Right lung (tissue), 5 donors: Measurements from ENCODE around the gene NUP133. TPM values are rescaled to one million over a fixed set of nuclear protein-coding genes. Genes with fewer than 3 reads are reported as not detected.
"Not testable (repeated sequence)": the region's sequence is repeated elsewhere in the genome, so short reads cannot be mapped to it uniquely, and the experiment has no call there.

Experiments
- DNase-seq, 2 donors: peaks; one replicate each; pipeline ENCODE4 v3.0.0-alpha.2; 2013
- polyA plus RNA-seq, 5 donors: library from polyadenylated mRNA; unstranded; fragments of 120-200 nt; gene quantifications; one replicate each; pipeline versions ENCODE4 v1.2.1 to v1.2.3, GENCODE V29; 2013; ENCODE audit warnings: inconsistent platforms in 1 of 5, low replicate concordance in 1 of 5; ENCODE audit not compliant: insufficient read length in 5 of 5, insufficient read depth in 1 of 5

The NUP133 gene
- polyA plus RNA-seq, 5 donors: 37.6 to 52.5 (median 43.1) TPM

DNA sequence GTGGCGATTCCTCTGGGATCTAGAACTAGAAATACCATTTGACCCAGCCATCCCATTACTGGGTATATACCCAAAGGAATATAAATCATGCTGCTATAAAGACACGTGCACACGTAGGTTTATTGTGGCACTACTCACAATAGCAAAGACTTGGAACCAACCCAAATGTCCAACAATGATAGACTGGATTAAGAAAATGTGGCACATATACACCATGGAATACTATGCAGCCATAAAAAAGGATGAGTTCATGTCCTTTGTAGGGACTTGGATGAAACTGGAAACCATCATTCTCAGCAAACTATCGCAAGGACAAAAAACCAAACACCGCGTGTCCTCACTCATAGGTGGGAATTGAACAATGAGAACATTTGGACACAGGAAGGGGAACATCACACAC is 3.5 kb upstream of the NUP133 start:
- DNase-seq: not testable (repeated sequence)

DNA sequence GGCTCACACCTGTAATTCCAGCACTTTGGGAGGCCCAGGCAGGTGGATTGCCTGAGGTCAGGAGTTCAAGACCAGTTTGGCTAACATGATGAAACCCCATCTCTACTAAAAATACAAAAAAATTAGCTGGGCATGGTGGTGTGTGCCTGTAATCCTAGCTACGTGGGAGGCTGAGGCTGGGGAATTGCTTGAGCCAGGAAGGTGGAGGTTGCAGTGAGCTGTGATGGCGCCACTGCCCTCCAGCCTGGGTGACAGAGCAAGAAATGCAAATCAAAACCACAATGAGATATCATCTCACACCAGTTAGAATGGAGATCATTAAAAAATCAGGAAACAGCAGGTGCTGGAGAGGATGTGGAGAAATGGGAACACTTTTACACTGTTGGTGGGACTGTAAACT is 3.1 kb upstream of the NUP133 start:
- not testable (repeated sequence) for DNase-seq

DNA sequence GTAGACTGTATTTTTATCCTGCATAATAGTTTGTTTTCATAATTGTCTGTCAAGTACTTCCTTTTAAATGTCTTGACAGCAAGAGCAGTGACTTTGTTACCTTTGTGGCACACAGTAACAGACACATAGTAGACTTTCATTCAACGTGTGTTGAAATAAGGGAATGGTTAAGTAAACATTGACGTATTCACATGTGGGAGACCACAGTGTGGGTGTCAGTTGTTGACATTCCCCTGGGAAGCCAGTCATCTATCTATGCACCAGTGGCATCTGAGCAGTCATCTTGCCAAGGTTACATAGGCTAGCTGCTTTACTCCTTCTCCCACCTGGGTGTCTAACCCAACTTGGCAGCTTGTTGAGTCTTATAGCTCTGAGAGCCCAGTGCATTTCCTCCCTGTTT is 1.4 kb upstream of the NUP133 start:
- no peak for DNase-seq

DNA sequence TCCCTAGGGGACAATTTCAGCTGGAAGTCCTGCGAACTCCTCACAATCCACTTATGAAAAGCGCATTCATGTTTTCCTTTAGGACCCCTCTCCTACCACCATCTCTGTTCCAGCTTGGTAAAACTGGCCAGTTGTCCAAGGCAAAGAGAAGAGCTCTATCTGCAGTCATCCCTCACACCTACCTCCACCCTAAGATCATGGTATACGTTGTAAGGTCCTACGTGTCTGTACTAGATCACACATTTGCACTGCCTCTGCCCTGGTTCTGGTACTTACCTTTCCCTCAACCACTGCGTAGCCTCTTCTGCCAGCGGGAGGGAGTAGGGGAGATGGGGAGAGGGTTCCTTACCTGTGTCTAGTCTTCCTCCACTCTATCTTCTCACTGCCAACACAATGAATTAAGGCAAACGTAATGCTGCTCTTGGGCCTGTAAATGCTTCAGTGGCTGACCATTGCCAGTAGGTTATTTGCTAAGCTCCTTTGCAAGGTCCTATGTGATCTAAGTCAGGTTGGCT is 739 bp upstream of the NUP133 start:
- DNase-seq: no peak

DNA sequence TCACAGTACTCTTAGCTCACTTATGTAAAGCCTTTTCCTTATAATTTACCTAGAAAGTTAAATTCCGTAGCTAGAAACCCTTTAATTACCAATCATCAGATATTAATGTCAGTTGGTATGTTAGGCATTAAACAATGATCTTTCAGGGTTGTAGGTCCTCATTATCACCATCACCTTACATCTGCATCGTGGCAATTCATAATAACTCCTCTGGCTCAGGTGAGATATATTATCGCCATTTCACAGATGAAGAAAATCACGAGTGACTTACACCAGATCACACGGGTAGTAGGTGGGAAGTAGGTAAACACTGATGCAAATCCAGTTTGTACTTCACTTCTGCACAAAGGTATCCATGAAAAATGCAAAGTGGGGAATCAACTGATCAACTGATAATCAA is 639 bp downstream of the NUP133 start:
- DNase-seq: no peak

DNA sequence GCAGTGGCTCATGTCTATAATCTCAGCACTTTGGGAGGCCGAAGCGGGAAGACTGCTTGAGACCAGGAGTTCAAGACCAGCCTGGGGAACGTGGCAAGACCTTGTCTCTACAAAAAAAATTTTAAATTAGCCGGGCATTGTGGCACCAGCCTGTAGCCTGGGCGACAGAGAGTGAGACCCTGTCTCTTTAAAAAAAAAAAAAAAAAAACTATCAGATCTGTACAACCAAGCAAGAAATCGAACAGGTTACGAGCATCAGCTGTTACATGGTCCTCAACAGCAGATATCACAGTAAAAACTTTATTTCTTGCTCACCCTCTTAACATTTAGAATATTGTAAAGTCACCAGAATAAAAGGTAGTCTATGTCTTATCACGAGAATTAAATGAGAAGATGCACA is 1.5 kb downstream of the NUP133 start:
- no peak for DNase-seq

DNA sequence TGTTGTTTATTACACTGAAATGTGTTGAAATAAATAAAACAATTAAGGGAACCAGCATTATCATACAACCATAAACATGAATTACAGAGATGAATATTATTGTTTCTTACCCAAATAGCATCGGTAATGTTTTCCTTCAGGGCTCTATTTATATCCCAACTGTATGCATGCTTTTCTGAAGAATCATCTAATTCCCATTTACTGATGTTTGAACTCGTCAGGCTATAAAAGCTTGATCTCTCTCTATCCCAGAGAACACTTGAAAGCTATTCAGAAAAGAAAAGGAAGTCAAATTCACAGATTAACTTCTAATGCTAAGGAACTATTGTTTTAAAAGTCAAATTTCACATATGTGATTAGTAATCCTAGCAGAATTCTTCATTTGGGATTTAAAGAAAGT is 12.4 kb downstream of the NUP133 start:
- DNase-seq: no peak

DNA sequence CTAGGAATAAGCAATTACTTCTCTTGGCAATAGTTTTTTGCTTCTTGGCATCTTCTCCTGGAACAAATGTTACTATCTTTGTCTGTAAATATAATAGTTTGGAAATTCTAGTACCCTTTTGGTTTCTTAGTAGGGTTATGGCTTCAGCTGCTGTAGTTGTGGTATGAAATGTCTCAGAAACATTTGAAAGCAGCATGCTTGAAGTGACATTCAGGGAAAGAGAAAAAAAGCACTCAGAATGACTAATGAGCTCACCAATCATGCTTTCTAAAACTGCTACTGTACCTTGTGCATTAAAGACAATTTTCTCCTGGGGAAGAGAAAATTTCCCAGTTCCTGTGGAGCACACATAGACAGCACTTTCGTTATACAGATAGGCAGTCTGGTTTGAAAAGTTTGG is 21.0 kb downstream of the NUP133 start:
- DNase-seq: no peak

DNA sequence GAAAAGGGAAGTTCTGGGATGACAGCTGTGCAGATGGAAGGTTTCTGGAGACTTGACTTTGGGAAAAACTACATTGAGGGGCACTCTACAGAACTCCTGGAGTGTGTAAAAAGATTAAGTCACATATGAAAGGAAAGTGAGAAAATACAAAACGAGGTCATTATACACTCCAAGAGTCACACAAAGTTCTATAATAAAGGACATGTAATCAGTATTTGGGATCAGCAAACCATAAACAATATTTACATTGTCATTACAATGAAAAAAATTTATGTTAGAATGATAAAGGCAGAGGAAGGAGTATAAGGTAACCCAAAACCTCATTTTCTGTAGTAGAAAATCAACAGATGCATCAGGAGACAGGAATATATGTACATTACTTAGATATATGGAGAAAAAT is 22.8 kb downstream of the NUP133 start:
- DNase-seq: no peak

DNA sequence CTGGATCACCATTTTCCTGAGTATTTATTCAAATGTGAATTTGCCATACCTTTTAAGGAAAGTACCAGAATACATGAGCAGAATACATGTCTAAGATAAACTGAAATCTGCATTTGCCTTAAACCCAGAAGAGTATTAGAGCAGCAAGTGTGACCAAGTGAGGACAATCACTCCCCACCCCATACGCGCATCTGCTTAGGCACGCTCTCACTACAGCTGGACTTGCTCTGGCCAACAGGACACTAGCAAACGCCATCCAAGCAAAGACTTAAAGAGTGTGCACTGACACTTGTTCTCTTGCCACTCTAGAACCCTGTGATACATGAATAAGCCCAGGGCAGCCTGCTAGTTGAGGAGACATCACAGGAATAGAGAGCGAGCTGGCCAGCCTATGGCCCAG is 25.6 kb downstream of the NUP133 start:
- no peak for DNase-seq

DNA sequence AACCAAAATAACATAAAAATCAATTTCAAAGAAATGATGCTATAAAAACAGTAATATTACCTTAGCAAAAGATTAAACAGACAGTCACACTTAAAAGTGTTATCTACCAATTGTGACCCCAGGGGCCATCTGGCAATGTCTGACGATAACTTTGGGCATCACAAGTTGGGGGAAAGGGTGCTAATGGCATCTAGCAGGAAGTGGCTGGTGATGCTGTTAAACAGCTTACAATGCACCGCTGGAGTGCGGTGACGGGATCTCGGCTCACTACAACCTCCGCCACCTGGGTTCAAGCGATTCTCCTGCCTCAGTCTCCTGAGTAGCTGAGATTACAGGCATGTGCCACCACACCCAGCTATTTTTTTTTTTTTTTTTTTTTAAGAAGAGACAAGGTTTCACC is 27.6 kb downstream of the NUP133 start:
- DNase-seq: no peak

DNA sequence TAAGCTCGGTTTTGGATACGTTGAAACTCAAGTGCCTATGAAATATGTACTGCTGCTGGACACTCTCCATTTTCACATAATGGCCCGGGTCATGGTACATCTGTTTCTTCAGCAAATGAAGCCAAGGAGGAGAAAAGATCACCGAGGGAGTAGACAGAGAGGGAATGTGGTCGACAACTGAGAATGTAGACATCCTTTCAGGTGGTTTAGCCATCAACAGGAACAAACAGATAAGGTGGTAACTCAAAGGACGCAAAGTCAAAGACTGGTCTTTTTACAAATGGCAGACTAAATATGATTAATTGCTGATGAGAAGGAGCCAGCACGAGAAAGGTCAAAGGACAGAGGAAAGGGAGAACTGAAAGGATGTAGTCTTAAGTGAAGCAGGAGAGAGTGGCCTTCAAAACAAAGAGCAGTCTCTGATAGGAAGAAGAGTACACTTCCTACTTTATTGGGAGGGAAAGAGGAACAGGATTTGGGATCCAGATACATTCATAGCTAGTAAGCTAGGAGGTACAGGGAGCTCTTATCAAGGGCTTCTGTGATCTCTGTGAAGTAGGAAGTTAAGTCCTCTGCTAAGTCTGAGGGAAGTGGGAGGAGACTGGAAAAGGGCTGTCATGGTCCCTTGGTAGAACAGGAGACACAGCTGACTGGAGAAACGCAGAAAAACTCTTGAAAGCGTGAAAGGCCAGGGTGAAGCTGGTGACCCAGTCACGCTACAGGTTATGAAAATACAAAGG is 28.3 kb downstream of the NUP133 start:
- DNase-seq: no peak

DNA sequence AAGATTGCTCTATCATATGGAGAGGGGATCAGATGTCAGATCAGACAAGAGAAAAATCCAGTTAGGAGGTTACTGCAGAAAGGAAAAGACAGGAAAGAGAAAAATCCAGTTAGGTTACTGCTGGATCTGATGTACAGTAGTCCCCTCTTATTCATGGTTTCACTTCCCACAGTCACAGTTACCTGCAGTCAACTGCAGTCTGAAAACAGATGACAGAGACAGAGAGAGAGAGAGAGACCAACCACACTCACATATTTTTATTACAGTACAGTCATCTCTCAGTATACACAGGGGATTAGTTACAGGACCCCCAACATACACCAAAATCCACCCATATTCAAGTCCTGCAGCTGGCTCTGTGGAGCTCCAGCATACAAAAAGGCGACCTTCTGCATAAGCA is 29.3 kb downstream of the NUP133 start:
- no peak for DNase-seq

DNA sequence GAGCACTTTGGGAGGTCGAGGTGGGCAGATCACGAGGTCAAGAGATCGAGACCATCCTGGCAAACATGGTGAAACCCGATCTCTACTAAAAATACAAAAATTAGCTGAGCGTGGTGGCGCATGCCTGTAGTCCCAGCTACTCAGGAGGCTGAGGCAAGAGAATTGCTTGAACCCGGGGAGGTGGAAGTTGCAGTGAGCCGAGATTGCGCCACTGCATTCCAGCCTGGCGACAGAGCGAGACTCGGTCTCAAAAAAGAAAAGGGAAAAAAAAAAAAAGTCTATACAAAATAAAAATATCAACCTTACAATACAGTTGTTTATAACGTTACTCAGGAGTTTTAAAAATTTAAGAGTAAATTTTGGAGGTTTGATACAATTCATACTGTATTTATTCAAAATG is 32.3 kb downstream of the NUP133 start:
- DNase-seq: not testable (repeated sequence)

DNA sequence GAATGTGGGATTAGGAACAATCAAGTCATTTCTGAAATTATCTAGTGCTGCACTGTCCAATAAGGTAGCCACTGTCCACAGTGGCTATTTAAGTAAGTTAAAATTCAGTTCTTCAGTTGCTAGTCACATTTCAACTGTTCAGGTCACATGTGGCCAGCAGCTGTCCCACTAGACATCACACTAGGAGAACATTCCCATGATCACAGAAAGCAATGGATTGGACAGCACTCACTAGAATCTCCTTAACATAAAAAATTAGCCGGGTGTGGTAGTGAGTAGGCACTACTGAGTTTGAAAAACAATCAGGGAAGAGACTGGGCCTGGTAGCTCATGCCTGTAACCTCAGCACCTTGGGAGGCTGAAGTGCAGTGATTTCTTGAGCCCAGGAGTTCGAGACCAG is 33.6 kb downstream of the NUP133 start:
- no peak for DNase-seq

DNA sequence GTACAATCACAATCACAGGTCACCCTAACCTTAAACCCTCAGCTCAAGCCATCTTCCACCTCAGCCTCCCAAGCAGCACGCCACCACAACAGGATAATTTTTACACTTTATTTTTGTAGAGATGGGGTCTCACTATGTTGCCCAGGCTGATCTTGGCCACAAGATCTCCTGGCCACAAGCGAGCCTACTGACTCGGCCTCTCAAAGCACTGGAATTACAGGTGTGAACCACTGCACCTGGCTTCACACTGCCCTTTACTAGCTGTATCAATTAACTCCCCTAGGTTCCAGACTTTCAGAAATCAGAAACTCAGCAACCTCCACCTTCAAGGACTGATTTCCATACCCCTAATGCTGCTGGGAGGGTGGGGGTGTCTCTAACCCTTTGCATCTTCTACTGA is 37.0 kb downstream of the NUP133 start:
- no peak for DNase-seq

DNA sequence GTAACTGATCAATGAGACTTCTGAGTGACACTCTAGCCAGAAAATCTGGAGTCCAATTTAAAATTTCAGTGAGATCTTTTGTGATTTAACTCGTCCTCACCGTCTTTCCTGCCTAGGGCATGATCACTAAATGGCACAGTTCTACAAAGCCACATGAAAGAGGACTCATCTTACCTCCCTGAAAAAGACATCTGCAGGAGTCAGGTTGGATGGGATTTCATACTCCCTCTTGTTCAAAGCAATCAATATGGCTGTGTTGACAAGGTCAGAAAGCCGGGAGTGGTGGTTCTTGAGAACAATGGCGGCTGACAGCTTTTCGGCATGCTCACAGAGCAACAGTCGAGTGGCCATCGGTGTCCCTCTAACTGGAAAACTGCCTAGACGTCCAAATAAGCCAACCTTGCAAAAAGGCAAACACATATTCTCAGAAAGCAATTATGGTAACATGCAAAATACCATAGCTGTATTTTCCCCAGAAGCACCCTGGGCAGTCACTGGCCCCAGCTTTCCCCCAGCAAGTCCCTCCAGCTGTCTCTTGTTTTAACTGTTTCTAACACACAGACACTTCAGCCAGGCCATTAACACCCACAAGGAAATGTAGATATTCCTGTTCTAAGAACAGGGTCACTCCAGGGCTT is 37.6 kb downstream of the NUP133 start:
- no peak for DNase-seq

DNA sequence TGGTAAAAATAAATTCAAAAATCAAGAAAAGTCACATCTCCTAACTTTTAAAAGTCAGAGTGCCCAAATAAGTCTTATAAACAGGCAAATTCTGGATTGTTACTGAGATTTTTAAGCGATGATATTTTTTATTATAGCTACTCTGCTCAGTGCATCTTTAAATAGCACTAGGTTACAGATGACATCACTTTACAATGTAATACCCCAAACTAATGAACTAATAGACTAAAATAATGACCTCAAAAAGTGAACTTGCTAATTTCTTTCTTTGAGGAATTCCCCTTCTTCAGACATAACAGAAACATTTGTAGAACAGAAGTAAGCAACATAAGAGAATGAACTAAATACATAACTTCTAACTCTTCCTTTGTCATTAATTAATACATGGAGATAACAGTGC is 41.3 kb downstream of the NUP133 start:
- DNase-seq: no peak

DNA sequence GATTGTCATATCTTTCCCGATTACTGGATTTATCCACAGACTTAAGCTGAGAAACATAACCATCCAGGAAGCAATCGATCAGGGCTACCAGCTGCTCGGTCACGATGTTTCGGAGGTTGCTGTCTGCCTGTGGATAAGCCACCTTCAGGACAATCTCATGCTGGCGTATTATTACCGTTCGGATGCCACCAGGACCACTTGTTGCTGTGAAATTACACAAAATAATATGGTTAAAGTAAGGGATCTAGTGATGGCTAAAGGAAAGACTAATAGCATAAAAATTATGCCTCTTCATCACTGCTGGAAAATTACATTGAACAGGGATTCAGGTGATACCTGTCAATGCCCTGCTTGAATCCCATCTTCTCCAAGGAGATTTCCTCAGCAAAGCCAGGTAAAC is 43.5 kb downstream of the NUP133 start:
- DNase-seq: no peak

DNA sequence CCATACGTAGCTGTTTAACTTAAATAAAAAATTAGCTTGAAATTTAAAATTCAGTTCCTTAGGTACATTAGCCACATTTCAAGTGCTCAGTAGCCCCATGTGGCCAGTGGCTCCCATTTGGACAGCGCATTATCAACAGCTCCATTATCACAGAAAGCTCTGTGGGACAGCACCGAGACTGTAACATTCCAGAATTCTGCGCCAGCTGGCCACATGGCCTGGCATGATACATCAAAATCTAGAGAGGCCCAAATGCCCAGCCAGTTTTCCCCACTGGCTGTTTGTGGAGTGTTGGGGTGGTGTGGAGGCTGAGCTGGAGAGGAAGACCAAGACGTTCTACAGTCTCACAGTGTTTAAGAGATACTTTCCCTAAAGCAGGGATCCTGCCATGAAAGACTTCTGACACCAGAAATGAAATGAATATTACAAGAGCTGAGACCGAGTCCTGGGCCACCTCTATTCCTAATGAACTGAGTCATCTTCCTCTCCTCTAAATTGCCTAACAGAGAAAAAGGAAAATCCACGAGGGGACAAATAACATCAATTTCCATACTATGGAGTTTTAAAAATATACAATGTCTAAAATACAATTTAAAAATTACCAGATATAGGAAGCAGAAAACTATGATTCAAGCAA is 47.0 kb downstream of the NUP133 start:
- no peak for DNase-seq

DNA sequence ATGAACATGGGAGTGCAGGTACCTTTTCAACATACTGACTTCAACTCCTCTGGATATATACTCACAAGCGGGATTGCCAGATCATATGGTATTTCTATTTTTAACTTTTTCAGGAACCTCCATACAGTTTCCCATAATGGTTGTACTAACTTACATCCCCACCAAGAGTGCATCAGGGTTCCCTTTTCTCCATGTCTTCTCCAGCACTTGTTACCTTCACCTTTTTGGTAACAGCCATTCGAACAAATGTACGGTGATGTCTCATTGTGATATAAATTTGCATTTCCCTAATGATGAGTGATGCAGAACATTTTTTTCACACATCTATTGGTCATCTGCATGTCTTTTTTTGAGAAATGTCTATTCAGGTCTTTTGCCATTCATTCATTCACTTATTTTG is 48.3 kb downstream of the NUP133 start:
- no peak for DNase-seq

DNA sequence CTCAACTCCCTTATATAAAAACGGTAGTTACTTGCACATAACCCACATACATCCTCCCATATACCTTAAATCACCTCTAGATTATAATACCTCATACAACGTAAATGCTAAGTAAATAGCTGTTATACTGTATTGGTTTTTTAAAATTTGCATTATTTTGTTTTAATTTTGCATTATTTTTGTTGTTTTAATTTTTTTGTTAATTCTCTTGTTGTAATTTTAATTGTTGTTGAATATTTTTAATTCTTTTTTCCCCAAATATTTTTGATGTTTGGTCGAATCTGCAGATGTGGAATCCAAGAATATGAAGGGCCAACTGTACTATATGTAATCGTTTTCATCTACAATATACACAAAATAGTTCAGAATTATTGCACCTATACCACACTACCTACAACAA is 50.7 kb downstream of the NUP133 start:
- no peak for DNase-seq

DNA sequence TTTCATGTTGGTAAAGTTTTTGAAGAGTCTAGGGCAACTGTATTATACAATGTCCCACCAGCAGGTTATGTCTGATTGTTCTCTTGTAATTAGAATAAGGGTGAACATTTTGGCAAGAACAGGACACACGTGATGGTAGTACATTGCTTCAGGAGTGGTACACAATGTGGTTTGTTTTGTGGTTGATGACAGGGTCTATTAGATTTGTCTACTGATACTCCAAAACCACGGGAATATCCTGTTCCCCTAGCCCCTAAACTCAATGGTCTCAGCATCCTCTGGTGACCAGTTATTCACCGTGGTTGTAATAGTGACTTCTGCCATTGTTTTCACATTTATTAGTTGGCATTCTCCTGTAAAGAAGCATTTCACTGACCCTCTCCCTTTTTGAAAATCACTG is 52.1 kb downstream of the NUP133 start:
- DNase-seq: no peak
